Trophoblast cell (in vitro differentiated cells and primary cell): Measurements from ENCODE around the gene DLG2.

ENCODE experiments used
- DNase-seq, 2 donors: peaks; one replicate each; pipeline ENCODE4 v3.0.0-alpha.2; 2016
- H2AFZ ChIP-seq: 2 replicates; pipeline ENCODE4 v1.6.1; 2013; ENCODE audit warnings: low read length, moderate library complexity, mild to moderate bottlenecking; ENCODE audit not compliant: insufficient read depth, poor library complexity
- H2AK5ac ChIP-seq: 2 replicates; pipeline ENCODE4 v1.6.1; 2013; ENCODE audit warnings: mild to moderate bottlenecking, low read length
- H2BK120ac ChIP-seq: 2 replicates; pipeline ENCODE4 v1.6.1; 2013; ENCODE audit warnings: low read length, mild to moderate bottlenecking, moderate library complexity; ENCODE audit not compliant: insufficient read depth, poor library complexity
- H2BK12ac ChIP-seq: 2 replicates; pipeline ENCODE4 v1.6.1; 2013; ENCODE audit warnings: mild to moderate bottlenecking, low read length, moderate library complexity
- H2BK5ac ChIP-seq: 2 replicates; pipeline ENCODE4 v1.6.1; 2013; ENCODE audit warnings: low read length, low read depth, moderate library complexity, mild to moderate bottlenecking; ENCODE audit not compliant: poor library complexity
- H3K14ac ChIP-seq: 2 replicates; pipeline ENCODE4 v1.6.1; 2013; ENCODE audit warnings: mild to moderate bottlenecking, low read length
- H3K18ac ChIP-seq: 2 replicates; pipeline ENCODE4 v1.6.1; 2013; ENCODE audit warnings: mild to moderate bottlenecking, low read length
- H3K23ac ChIP-seq: 2 replicates; pipeline ENCODE4 v1.6.1; 2013; ENCODE audit warnings: low read length
- H3K27ac ChIP-seq: 2 replicates; pipeline ENCODE4 v1.5.1; 2013; ENCODE audit warnings: low read depth, mild to moderate bottlenecking, inconsistent platforms, low read length, moderate library complexity
- H3K27me3 ChIP-seq: 2 replicates; pipeline ENCODE4 v1.6.1; 2013; ENCODE audit warnings: inconsistent platforms, mild to moderate bottlenecking, low read length, moderate library complexity; ENCODE audit not compliant: insufficient read depth
- H3K36me3 ChIP-seq, 2 experiments: 1 replicate in 1 of 2; 2 replicates in 1 of 2; pipeline ENCODE4 v1.6.1; 2013; ENCODE audit warnings: low read length in 2 of 2, mild to moderate bottlenecking in 2 of 2, moderate library complexity in 1 of 2; ENCODE audit not compliant: insufficient read depth in 2 of 2, control insufficient read depth in 1 of 2
- H3K4ac ChIP-seq: 2 replicates; pipeline ENCODE4 v1.6.1; 2013; ENCODE audit warnings: low read depth, mild to moderate bottlenecking, low read length, moderate library complexity
- H3K4me1 ChIP-seq, 2 experiments: 1 replicate in 1 of 2; 2 replicates in 1 of 2; pipeline ENCODE4 v1.6.1; 2013; ENCODE audit warnings: low read length in 2 of 2, mild to moderate bottlenecking in 2 of 2, moderate library complexity in 1 of 2; ENCODE audit not compliant: insufficient read depth in 2 of 2, control insufficient read depth in 1 of 2
- H3K4me2 ChIP-seq: 2 replicates; pipeline ENCODE4 v1.6.1; 2013; ENCODE audit warnings: inconsistent platforms, mild to moderate bottlenecking, low read length, moderate library complexity
- H3K4me3 ChIP-seq: 2 replicates; pipeline ENCODE4 v1.5.1; 2013; ENCODE audit warnings: mild to moderate bottlenecking, low read depth, low read length, inconsistent platforms
- H3K79me1 ChIP-seq: one replicate; pipeline ENCODE4 v1.6.1; 2013; ENCODE audit warnings: low read length
- H3K79me2 ChIP-seq: 2 replicates; pipeline ENCODE4 v1.6.1; 2013; ENCODE audit warnings: low read length, mild to moderate bottlenecking; ENCODE audit not compliant: control insufficient read depth, insufficient read depth, poor library complexity
- H3K9ac ChIP-seq: 2 replicates; pipeline ENCODE4 v1.6.1; 2013; ENCODE audit warnings: mild to moderate bottlenecking, low read length
- H3K9me3 ChIP-seq: 2 replicates; pipeline ENCODE4 v1.6.1; 2013; ENCODE audit warnings: low read depth, mild to moderate bottlenecking, control low read depth, inconsistent platforms, low read length; ENCODE audit not compliant: insufficient read depth
- H4K12ac ChIP-seq: 2 replicates; pipeline ENCODE4 v1.6.1; 2013; ENCODE audit warnings: low read depth, mild to moderate bottlenecking, low read length, moderate library complexity
- H4K8ac ChIP-seq: 2 replicates; pipeline ENCODE4 v1.6.1; 2013; ENCODE audit warnings: low read depth, mild to moderate bottlenecking, low read length, moderate library complexity
- H4K91ac ChIP-seq: one replicate; pipeline ENCODE4 v1.6.1; 2013; ENCODE audit warnings: low read depth, mild to moderate bottlenecking, low read length, moderate library complexity
- WGBS: extraction: QIAGEN DNeasy Blood & Tissue Kit; methylation state at CpG from one replicate; pipeline ENCODE4 v1.1.7; 2013; ENCODE audit warnings: missing lambda C conversion rate; ENCODE audit not compliant: insufficient read length, insufficient coverage; ENCODE audit errors: extremely low coverage; 5-methylcytosine and 5-hydroxymethylcytosine counted together

The DLG2 gene

DNA sequence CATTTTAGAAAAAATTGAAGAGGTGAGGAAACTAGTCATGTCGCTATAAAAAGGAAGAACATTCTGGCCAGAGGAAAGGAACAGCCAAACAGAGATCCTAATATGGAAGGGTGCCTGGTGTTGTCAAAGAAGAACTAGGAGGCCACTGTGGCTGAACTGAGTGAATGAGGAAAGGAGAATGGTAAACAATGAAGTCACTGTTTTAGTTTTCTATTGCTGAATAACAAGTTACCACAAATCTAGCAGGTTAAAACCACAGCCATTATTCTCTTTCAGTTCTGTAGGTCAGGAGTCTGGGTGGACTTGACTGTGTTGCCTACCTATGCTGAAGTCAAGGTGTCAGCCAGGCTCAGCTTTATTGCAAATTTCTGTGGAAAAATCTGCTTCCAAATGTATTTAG is 1791.7 kb downstream of the DLG2 start:
- Histone ChIP-seq H3K4me2 (no peak overlapping the region), H3K27me3 (no peaks in the 10 kb centered on the region), H3K79me1 (no peaks in the 10 kb centered on the region), H4K8ac (no peak overlapping the region), H3K36me3 (no peaks in the 10 kb centered on the region), H3K9ac (no peak overlapping the region), H2AK5ac (no peak overlapping the region), H3K4me3 (no peak overlapping the region), H3K9me3 (no peaks in the 10 kb centered on the region), H3K14ac (no peak overlapping the region), H4K12ac (no peak overlapping the region), H2BK120ac (no peak overlapping the region), H3K23ac (no peak overlapping the region), H3K18ac (no peak overlapping the region), H2AFZ (no peak overlapping the region), H2BK12ac (no peak overlapping the region), H2BK5ac (no peak overlapping the region), H3K4ac (no peak overlapping the region), H3K27ac (no peak overlapping the region), H4K91ac (no peak overlapping the region), H3K4me1 (no peaks in the 10 kb centered on the region), H3K79me2 (no peaks in the 10 kb centered on the region)
- WGBS: no CpG with 5 or more reads among the region's 1 CpG
- DNase-seq: no peak

DNA sequence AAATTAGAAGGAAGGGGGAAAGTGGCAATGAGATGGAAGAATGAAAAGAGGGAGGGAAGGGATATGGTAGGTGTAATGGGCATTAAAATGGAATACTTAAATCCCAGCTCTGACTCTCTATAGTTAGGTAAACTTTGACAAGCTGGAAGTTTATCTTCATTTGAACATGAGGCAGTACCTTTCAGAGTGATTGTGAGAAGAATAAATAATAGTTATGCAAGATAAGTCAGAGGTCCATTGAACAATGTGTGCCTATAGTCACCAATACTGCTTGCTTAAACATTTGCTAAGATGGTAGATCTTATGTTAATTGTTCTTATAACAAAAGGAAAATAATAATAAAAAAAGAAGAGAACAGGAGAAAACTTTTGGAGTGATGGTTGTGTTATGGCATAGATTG is 1795.2 kb downstream of the DLG2 start:
- Histone ChIP-seq H3K14ac (no peak overlapping the region), H3K9me3 (no peaks in the 10 kb centered on the region), H2AFZ (no peak overlapping the region), H4K12ac (no peak overlapping the region), H2BK5ac (no peak overlapping the region), H3K4me3 (no peak overlapping the region), H3K36me3 (no peaks in the 10 kb centered on the region), H2BK12ac (no peak overlapping the region), H3K9ac (no peak overlapping the region), H3K4me1 (no peaks in the 10 kb centered on the region), H4K8ac (no peak overlapping the region), H3K4me2 (no peak overlapping the region), H3K79me1 (no peaks in the 10 kb centered on the region), H3K79me2 (no peaks in the 10 kb centered on the region), H3K27ac (no peak overlapping the region), H3K23ac (no peak overlapping the region), H3K18ac (no peak overlapping the region), H3K4ac (no peak overlapping the region), H2AK5ac (no peak overlapping the region), H4K91ac (no peak overlapping the region), H3K27me3 (no peaks in the 10 kb centered on the region), H2BK120ac (no peak overlapping the region)
- no peak for DNase-seq

DNA sequence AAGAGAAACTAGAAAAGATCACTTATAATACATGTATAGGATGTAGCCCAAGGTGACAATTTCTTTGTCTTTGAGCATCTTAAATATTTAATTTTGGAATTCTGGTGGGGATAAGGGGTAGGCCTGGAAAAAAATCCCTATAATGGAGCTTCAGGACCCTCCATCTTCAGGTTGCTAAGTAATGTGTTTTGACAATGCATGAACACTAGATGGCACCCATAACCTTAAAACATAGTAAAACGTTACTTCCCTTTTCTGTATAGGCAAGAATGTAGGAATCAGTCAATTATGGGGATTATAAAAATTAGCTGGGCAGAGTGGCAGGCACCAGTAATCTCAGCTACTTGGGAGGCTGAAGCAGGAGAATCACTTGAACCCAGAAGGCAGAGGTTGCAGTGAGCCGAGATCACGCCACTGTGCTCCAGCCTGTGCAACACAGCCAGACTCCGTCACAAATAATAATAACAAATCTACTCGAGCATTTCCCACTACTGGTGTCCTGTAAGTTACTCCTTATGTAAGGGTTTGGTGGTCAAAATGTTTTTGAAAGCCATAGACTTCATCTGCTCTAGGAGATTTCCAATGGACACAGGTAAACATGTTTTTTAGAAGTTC is 1799.1 kb downstream of the DLG2 start:
- no peaks in the 10 kb centered on the region for H3K79me2 ChIP-seq
- no CpG with 5 or more reads among the region's 5 CpGs for WGBS
- H2AK5ac ChIP-seq: no peak overlapping the region
- no peak overlapping the region for H3K14ac ChIP-seq
- no peaks in the 10 kb centered on the region for H3K36me3 ChIP-seq
- no peak overlapping the region for H3K27ac ChIP-seq
- H4K8ac ChIP-seq: no peak overlapping the region
- no peak overlapping the region for H3K9ac ChIP-seq
- H3K4ac ChIP-seq: no peak overlapping the region
- no peak overlapping the region for H2BK5ac ChIP-seq
- H3K18ac ChIP-seq: no peak overlapping the region
- no peak overlapping the region for H3K4me2 ChIP-seq
- no peaks in the 10 kb centered on the region for H3K4me1 ChIP-seq
- H2AFZ ChIP-seq: no peak overlapping the region
- H3K27me3 ChIP-seq: no peaks in the 10 kb centered on the region
- no peak overlapping the region for H3K4me3 ChIP-seq
- no peak overlapping the region for H4K91ac ChIP-seq
- H3K9me3 ChIP-seq: no peaks in the 10 kb centered on the region
- DNase-seq: peak in 1 of 2 donors; percentile 54
- no peak overlapping the region for H2BK120ac ChIP-seq
- no peak overlapping the region for H4K12ac ChIP-seq
- no peak overlapping the region for H2BK12ac ChIP-seq
- no peak overlapping the region for H3K23ac ChIP-seq
- no peaks in the 10 kb centered on the region for H3K79me1 ChIP-seq

- H3K79me2 ChIP-seq: no peaks in the 10 kb centered on the region
- no peak overlapping the region for H2AK5ac ChIP-seq
- H4K8ac ChIP-seq: no peak overlapping the region
- no peak overlapping the region for H3K18ac ChIP-seq
- H3K9me3 ChIP-seq: no peaks in the 10 kb centered on the region
- H3K4me2 ChIP-seq: no peak overlapping the region
- no peaks in the 10 kb centered on the region for H3K36me3 ChIP-seq
- H2BK120ac ChIP-seq: no peak overlapping the region
- H3K9ac ChIP-seq: no peak overlapping the region
- WGBS: no CpG with 5 or more reads among the region's 3 CpGs
- no peak overlapping the region for H3K4me3 ChIP-seq
- DNase-seq: peak; percentile 38 to 77
- no peak overlapping the region for H3K23ac ChIP-seq
- H3K27ac ChIP-seq: no peak overlapping the region
- H4K91ac ChIP-seq: no peak overlapping the region
- H4K12ac ChIP-seq: no peak overlapping the region
- H3K14ac ChIP-seq: no peak overlapping the region
- no peaks in the 10 kb centered on the region for H3K4me1 ChIP-seq
- no peak overlapping the region for H2AFZ ChIP-seq
- no peak overlapping the region for H2BK12ac ChIP-seq
- no peaks in the 10 kb centered on the region for H3K27me3 ChIP-seq
- no peak overlapping the region for H3K4ac ChIP-seq
- H2BK5ac ChIP-seq: no peak overlapping the region
- H3K79me1 ChIP-seq: no peaks in the 10 kb centered on the region
These were observed 1799.6 kb downstream of the DLG2 start for GRCh38 chr11:83827520-83827919.
